Endothelial cell (in vitro differentiated cells): Measurements from ENCODE around the gene DNAJB2. TPM values are rescaled to one million over a fixed set of nuclear protein-coding genes. Genes with fewer than 3 reads are reported as not detected.

ENCODE experiments used
- DNase-seq: peaks from one replicate; pipeline ENCODE4 v3.0.0; 2021; ENCODE audit warnings: low spot score
- H3K27ac Mint-ChIP-seq: one replicate; pipeline ENCODE4 v1.8.0; 2021; ENCODE audit warnings: mixed read lengths, inconsistent platforms; ENCODE audit not compliant: unreplicated experiment
- H3K27me3 Mint-ChIP-seq: one replicate; pipeline ENCODE4 v1.8.0; 2021; ENCODE audit warnings: mild to moderate bottlenecking, moderate library complexity, mixed read lengths, inconsistent platforms; ENCODE audit not compliant: unreplicated experiment
- H3K36me3 Mint-ChIP-seq: one replicate; pipeline ENCODE4 v1.8.0; 2021; ENCODE audit warnings: mild to moderate bottlenecking, low read depth, mixed read lengths, inconsistent platforms; ENCODE audit not compliant: unreplicated experiment
- H3K4me1 Mint-ChIP-seq: one replicate; pipeline ENCODE4 v1.8.0; 2021; ENCODE audit warnings: mild to moderate bottlenecking, mixed read lengths, inconsistent platforms; ENCODE audit not compliant: unreplicated experiment
- H3K4me3 Mint-ChIP-seq: one replicate; pipeline ENCODE4 v1.8.0; 2021; ENCODE audit warnings: mild to moderate bottlenecking, mixed read lengths, inconsistent platforms; ENCODE audit not compliant: unreplicated experiment
- H3K9me3 Mint-ChIP-seq: one replicate; pipeline ENCODE4 v1.8.0; 2021; ENCODE audit warnings: mixed read lengths, inconsistent platforms; ENCODE audit not compliant: unreplicated experiment
- total RNA-seq: library from RNA; stranded (reverse); fragmentation: NEBNext Ultra II Directional; extraction: Animal tissue kit (Norgen Biotek cat#: 25700); gene quantifications from one replicate; pipeline ENCODE4 v1.2.1, GENCODE V29; 2021; ENCODE audit not compliant: unreplicated experiment
- TF ChIP-seq, protein P1 (sequence below): fragments of 200-600 bp; sonication (generic); IDR thresholded peaks from one replicate; pipeline ENCODE4 v1.5.0; 2021; ENCODE audit warnings: antibody characterized with exemption; ENCODE audit not compliant: unreplicated experiment

The DNAJB2 gene
- total RNA-seq, 1 donor from 2014 or later: 64.3 TPM

- TF ChIP-seq, protein P1, sequence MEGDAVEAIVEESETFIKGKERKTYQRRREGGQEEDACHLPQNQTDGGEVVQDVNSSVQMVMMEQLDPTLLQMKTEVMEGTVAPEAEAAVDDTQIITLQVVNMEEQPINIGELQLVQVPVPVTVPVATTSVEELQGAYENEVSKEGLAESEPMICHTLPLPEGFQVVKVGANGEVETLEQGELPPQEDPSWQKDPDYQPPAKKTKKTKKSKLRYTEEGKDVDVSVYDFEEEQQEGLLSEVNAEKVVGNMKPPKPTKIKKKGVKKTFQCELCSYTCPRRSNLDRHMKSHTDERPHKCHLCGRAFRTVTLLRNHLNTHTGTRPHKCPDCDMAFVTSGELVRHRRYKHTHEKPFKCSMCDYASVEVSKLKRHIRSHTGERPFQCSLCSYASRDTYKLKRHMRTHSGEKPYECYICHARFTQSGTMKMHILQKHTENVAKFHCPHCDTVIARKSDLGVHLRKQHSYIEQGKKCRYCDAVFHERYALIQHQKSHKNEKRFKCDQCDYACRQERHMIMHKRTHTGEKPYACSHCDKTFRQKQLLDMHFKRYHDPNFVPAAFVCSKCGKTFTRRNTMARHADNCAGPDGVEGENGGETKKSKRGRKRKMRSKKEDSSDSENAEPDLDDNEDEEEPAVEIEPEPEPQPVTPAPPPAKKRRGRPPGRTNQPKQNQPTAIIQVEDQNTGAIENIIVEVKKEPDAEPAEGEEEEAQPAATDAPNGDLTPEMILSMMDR: no peak
- DNase-seq: peak; percentile 95
Measured at GRCh38 chr2:219245148-219245898, 33.8 kb upstream of the DNAJB2 start, which contains the start of the genes GLB1L and STK16. TSS of gene GLB1L (minus strand) at chr2:219245444. CDS start at chr2:219243573, 1,871 bp downstream. TSS of gene STK16 (plus strand) at chr2:219245479. CDS start at chr2:219246000, 521 bp downstream.

DNA sequence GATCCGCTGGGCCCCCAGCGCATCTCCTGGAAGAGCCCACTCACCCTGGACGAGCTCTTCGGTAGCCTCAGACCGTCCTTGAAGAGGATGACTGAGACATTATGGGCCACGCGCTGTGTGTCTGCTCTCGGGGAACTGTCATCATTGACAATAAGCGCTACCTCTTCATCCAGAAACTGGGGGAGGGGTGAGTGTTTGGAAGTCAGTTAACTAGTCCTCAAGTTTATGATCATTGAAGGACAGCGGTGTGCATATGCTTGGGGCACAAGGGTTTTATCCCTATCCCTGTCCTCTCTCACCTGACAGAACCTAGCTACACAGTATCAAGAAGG, 33.3 kb upstream of the DNAJB2 start:
- Mint-ChIP-seq H3K4me1 (peaks cover 26% of the 10 kb centered on the region), H3K9me3 (no peaks in the 10 kb centered on the region), H3K27ac (peak overlapping the region; percentile 98), H3K27me3 (peaks cover 14% of the 10 kb centered on the region), H3K4me3 (peak overlapping the region; percentile 96), H3K36me3 (peaks cover 9% of the 10 kb centered on the region)
- TF ChIP-seq, protein P1: no peak
- DNase-seq: no peak

More at GRCh38 chr2:219245148-219245898, 33.8 kb upstream of the DNAJB2 start, which contains the start of the genes GLB1L and STK16:
- H3K4me1 Mint-ChIP-seq: peaks cover 26% of the 10 kb centered on the region
- peak within 1 kb of the TSS; percentile 98 for H3K27ac Mint-ChIP-seq
- peaks cover 14% of the 10 kb centered on the region for H3K27me3 Mint-ChIP-seq
- peak within 1 kb of the TSS; percentile 96 for H3K4me3 Mint-ChIP-seq
- no peaks in the 10 kb centered on the region for H3K9me3 Mint-ChIP-seq
- peaks cover 6% of the 10 kb centered on the region for H3K36me3 Mint-ChIP-seq

DNA sequence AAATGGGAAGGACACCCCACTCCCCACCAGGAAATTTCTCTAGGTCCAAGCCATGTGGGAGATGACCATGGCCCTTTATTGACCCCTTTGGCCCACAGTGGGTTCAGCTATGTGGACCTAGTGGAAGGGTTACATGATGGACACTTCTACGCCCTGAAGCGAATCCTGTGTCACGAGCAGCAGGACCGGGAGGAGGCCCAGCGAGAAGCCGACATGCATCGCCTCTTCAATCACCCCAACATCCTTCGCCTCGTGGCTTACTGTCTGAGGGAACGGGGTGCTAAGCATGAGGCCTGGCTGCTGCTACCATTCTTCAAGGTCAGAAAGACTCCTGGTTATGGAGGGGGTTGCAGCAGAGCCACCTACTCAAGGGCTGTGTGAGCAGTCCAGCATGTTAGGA, 32.6 kb upstream of the DNAJB2 start:
- H3K4me3 Mint-ChIP-seq: peak overlapping the region; percentile 67
- H3K27me3 Mint-ChIP-seq: peaks cover 14% of the 10 kb centered on the region
- no peaks in the 10 kb centered on the region for H3K9me3 Mint-ChIP-seq
- peaks cover 28% of the 10 kb centered on the region for H3K4me1 Mint-ChIP-seq
- DNase-seq: no peak
- peaks cover 14% of the 10 kb centered on the region for H3K36me3 Mint-ChIP-seq
- TF ChIP-seq, protein P1: no peak
- no peak overlapping the region for H3K27ac Mint-ChIP-seq

- peaks cover 22% of the 10 kb centered on the region for H3K27me3 Mint-ChIP-seq
- DNase-seq: no peak
- H3K36me3 Mint-ChIP-seq: peaks cover 14% of the 10 kb centered on the region
- no peaks in the 10 kb centered on the region for H3K9me3 Mint-ChIP-seq
- TF ChIP-seq, protein P1: no peak
- H3K27ac Mint-ChIP-seq: no peak overlapping the region
- no peak overlapping the region for H3K4me3 Mint-ChIP-seq
- peaks cover 31% of the 10 kb centered on the region for H3K4me1 Mint-ChIP-seq
Measured at GRCh38 chr2:219247678-219248642, 31.2 kb upstream of the DNAJB2 start.
